Eye (tissue), 1 donor: Measurements from ENCODE around the gene CAPS.
A peak's percentile ranks its signal among the peaks of the same experiment; 100 is the strongest.
"Not testable (repeated sequence)": the region's sequence is repeated elsewhere in the genome, so short reads cannot be mapped to it uniquely, and the experiment has no call there.

Experiments used
- DNase-seq: peaks from one replicate; pipeline ENCODE4 v3.0.0-alpha.2; 2015

Gene CAPS

GRCh38 chr19:5913739-5914357 is at the start of gene CAPS:
TSS of gene CAPS (plus strand) at chr19:5914254. CDS start at chr19:5914407, 153 bp downstream.
- DNase-seq = no peak

DNA sequence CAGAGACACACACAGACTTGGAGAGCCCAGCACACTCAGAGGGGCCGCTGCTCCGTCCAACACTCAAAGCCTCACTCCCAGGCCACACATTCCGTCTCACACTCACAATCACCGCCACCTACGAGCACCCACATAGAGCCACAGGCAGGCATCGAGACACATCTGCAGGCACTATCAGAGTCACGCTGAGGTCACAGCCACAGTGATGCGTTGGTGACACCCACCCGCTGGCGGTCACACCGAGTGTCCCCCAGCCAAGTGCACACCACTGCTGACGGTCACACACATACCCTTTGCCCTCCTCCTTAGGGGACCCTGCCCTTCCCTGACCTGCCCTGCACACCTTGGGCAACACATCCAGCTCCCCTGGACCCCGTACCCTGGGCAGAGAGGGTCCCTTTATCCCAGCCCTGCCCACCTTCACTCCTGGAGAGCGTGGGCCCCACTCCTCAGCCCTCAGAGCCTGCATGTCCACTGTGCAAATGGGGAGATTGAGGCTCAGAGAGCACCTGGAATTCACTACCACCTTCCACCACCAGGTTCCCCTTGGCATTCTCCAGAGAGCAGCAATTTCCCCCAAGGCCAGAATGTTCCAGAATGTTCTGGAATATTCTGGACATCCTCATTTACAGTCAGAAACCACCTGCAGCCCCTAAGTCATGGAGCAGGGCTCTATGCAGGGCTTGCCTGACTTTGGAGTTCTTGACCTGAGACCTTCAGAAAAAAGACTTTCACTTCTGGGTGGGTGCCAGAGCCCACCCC is 49.1 kb upstream of the CAPS start:
- DNase-seq = no peak

GRCh38 chr19:5865772-5866171 is 48.3 kb upstream of the CAPS start:
- DNase-seq = no peak

- DNase-seq = no peak
Measured at GRCh38 chr19:5867201-5868136, 46.6 kb upstream of the CAPS start.

GRCh38 chr19:5870986-5871394 is 43.1 kb upstream of the CAPS start:
- DNase-seq = no peak

DNA sequence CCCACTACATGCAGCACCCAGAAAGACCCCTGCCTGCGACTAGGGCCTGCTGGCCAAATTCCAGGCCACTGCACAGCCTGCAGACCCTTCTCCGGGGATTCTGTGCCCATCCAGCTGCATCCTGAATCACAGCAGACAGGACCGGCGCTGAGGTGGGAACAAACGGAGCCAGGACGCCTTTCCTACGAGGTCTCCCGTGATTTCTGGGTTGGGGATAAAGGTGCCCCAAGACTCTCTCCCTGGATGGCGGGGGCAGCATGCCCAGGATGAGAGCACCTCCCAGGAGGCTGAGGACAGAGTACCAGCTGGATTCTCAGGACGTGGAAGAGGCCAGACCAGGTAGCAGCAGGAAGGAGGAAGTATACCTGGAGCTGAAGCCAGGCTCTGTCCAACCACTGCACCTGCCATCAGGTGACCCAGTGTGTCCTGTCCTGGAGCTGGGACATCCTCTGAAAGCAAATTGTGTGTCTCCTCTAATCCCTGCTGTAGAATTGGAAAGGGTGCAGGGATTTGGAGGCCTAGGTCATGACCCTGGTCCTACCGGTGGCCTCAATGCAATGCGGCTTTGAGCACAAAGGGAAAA is 40.3 kb upstream of the CAPS start:
- DNase-seq = no peak

DNA sequence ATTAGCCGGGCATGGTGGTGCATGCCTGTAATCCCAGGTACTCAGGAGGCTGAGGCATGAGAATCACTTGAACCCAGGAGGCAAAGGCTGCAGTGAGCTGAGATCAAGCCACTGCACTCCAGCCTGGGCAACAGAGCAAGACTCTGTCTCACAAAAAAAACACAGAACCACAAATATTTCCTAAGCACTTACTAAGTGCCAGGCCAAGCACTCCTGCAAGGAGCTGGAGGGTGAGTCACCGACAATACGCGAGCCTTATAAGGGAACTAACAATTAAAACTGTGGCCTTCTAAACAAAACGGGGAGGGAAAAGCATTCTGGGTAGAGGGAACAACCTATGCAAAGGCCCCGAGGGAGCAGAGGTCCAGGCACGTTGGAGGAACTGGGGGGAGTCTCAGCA is 39.6 kb upstream of the CAPS start:
- not testable (repeated sequence) for DNase-seq

- no peak for DNase-seq
Measured at GRCh38 chr19:5877427-5877826, 36.6 kb upstream of the CAPS start.

- no peak for DNase-seq
Measured at GRCh38 chr19:5877882-5878281, 36.2 kb upstream of the CAPS start.

GRCh38 chr19:5880196-5880595 is 33.9 kb upstream of the CAPS start:
- DNase-seq = no peak

DNA sequence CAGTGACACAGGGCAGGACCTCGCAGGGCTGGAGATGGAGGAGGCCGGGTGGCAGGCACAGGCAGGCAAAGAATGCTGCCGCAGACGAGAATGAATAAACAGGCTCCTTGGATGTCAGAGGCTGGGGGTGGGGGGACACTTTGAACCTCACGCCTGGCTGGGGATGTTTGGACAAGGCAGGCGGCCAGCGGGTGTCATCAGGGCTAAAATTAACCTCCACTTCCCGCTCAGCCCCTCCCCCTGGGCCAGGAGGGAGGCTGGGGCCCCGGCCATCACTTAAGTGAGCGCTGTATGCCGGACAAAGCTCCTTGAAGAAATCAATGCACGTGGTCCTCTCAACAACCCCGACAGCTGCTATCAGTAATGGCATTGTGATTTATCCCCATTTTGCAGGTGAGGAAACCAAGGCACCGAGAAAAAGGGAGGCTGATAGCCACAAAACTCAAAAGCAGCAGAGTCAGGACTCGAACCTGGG is 33.4 kb upstream of the CAPS start:
- DNase-seq = peak; percentile 40

GRCh38 chr19:5881543-5882299 is 32.3 kb upstream of the CAPS start:
- DNase-seq = no peak

DNA sequence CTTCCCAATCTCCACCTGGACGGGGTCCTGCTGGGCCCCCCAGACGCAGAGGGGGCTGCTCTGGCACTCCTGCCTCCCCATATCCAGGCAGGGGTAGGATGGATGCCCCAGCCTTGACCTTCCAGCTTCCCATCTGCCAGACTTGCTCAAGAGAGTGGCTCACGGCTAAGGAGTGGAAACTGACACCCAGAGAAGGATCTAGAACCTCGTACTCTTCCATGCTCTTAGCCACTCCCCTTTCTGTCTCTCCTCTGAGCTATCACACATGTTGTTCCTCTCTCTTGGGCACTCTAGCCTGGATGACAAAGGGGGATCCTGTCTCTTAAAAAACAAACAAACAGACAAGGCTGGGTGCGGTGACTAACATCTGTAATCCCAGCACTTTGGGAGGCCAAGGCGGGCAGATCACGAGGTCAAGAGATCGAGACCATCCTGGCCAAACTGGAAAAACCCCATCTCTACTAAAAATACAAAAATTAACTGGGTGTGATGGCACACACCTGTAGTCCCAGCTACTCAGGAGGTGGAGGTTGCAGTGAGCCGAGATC is 31.6 kb upstream of the CAPS start:
- DNase-seq = no peak

DNA sequence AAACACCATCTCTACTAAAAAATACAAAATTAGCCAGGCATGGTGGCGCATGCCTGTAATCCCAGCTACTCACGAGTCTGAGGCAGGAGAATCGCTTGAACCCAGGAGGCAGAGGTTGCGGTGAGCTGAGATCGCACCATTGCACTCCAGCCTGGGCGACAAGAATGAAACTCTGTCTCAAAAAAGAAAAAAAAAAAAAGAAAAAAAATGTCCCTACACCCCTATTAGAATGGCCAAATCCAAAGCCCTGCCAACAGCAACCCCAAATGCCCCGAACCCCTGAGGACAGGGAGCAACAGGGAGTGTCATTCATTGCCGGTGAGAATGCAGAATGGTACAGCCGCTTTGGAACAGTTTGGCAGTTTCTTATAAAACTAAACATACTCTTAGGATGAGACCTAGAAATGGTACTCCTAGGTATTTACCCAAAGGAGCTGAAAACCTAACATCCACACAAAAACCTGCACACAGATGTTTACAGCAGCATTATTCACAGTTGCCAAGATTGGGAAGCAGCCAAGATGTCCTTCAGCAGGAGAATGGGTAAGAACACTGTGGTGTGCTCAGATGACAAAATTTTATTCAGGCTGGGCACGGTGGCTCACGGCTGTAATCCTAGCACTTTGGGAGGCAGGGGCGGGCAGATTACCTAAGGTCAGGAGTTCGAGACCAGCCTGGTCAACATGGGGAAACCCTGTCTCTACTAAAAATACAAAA is 30.7 kb upstream of the CAPS start:
- not testable (repeated sequence) for DNase-seq

DNA sequence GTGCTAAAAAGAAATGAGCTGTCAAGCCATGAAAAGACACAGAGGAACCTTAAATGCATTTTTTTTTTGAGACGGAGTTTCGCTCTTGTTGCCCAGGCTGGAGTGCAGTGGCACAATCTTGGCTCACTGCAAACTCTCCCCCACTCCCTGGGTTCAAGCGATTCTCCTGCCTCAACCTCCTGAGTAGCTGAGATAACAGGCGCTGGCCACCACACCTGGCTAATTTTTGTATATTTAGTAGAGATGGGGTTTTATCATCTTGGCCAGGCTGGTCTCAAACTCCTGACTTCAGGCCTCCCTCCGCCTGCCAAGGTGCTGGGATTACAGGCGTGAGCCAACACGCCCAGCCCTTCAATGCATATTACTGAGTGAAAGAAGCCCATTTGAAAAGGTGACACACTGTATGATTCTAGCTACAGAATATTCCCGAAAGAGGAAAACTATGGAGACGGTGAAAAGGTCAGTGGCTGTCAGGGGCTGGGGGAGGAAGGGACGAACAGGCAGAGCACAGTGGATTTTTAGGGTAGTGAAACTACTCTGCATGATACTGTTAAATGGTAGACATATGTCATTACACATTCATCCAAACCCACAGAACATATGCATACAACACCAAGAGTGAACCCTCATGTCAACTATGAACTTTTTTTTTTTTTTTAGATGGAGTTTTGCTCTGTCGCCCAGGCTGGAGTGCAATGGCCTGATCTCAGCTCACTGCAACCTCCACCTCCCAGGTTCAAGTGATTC is 29.8 kb upstream of the CAPS start:
- not testable (repeated sequence) for DNase-seq

GRCh38 chr19:5889288-5889971 is 24.6 kb upstream of the CAPS start:
- no peak for DNase-seq

GRCh38 chr19:5890099-5890498 is 24.0 kb upstream of the CAPS start:
- DNase-seq = no peak

DNA sequence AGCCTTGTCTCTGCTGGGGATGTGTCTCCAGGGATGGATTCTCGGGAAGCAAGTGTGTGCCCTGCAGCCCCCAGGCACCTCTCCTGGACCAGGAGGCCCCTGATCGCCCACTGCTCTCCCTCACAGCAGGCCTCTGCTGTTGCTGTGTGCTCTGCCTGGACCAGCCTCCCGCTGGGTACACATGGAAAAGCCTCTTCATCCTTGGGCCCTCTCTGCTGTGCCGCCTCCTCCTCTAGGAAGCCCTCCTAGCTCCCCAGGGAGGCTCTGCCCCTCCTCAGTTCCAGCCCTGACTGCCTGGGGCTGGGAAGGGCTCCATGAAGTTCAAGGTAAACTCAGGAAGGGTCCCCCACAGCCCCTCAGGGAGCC is 22.5 kb upstream of the CAPS start:
- DNase-seq = no peak

DNA sequence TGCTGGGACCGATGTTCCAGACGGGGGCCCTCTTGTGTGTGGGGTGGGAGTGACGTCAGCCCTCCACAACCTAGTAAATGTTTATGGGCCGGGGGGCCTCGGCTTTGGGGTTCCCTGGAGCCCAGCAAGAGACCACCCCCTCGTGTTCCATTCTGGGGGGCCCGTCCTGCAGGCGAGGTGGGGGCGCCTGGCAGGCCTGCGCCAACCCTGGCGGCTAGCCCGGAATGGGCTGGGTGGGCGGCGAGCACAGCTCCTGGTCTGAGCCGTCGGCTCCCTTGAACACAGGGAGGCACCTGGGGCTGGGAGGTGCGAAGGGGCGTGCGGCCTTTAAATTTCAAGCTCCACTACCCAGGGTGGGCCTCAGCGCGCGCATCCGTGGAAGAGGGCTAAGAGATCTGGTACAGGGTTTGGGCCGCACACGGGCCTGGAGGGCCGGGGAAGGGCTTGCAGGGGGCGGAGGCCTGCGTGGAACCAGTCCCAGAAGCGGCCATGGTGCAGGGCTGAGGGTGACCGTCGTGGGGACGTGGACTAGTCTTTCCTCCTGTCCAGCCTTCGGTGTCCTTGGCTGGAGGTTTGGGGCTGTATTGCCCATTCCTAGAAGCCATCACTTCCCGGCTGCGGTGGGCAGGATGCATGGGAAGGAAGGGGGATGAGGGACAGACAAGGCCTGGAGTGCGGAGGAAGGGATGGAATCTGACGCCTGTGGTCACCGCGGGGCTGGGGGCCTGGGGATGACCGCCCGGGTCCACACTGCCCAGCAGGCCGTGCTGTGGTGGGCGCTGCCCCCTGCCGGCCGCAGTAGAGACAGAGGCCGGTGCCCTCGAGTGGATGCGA is 21.9 kb upstream of the CAPS start:
- peak; percentile 62 for DNase-seq
